GM23338 (cell line): ENCODE data around the gene SDF2L1.

Experiments used
- CTCF ChIP-seq, 2 experiments: fragments of 200-600 bp in 1 of 2; sonication (generic) in 1 of 2; conservative IDR thresholded peaks; 2 replicates each; pipeline versions ENCODE4 v1.5.1 to v1.6.1; 2016 to 2017; ENCODE audit warnings: antibody characterized with exemption in 2 of 2, low read depth in 2 of 2, mild to moderate bottlenecking in 2 of 2, moderate library complexity in 1 of 2
- ETS1 ChIP-seq: IDR thresholded peaks from 2 replicates; pipeline ENCODE4 v1.6.1; 2016; ENCODE audit warnings: antibody characterized with exemption
- EZH2 ChIP-seq: fragments of 200-600 bp; sonication (generic); IDR thresholded peaks from one replicate; pipeline ENCODE4 v1.8.0; 2017; ENCODE audit warnings: antibody characterized with exemption, mild to moderate bottlenecking, low read depth; ENCODE audit not compliant: unreplicated experiment
- EZH2phosphoT487 ChIP-seq: fragments of 200-600 bp; sonication (generic); IDR thresholded peaks from one replicate; pipeline ENCODE4 v1.8.1; 2018; ENCODE audit warnings: antibody characterized with exemption; ENCODE audit not compliant: unreplicated experiment
- POLR2AphosphoS5 ChIP-seq: IDR thresholded peaks from 2 replicates; pipeline ENCODE4 v1.6.1; 2016; ENCODE audit warnings: antibody characterized with exemption, low read depth
- REST ChIP-seq: IDR thresholded peaks from one replicate; pipeline ENCODE4 v1.6.1; 2018; ENCODE audit warnings: antibody characterized with exemption; ENCODE audit not compliant: unreplicated experiment

GRCh38 chr22:21682385-21683175, 40.5 kb downstream of the SDF2L1 start:
- TF ChIP-seq CTCF (conservative IDR thresholded peaks at IDR 0.05; ENCODE audit: low read depth in 2 of 2): no peak
- no peak for TF ChIP-seq EZH2phosphoT487
- no peak for TF ChIP-seq ETS1
- TF ChIP-seq EZH2: no peak
- TF ChIP-seq POLR2AphosphoS5: no peak
- no peak for TF ChIP-seq REST
